ENCODE results near the gene TUSC2.
"Not testable (repeated sequence)": the region's sequence is repeated elsewhere in the genome, so short reads cannot be mapped to it uniquely, and the experiment has no call there.

TUSC2 gene

DNA sequence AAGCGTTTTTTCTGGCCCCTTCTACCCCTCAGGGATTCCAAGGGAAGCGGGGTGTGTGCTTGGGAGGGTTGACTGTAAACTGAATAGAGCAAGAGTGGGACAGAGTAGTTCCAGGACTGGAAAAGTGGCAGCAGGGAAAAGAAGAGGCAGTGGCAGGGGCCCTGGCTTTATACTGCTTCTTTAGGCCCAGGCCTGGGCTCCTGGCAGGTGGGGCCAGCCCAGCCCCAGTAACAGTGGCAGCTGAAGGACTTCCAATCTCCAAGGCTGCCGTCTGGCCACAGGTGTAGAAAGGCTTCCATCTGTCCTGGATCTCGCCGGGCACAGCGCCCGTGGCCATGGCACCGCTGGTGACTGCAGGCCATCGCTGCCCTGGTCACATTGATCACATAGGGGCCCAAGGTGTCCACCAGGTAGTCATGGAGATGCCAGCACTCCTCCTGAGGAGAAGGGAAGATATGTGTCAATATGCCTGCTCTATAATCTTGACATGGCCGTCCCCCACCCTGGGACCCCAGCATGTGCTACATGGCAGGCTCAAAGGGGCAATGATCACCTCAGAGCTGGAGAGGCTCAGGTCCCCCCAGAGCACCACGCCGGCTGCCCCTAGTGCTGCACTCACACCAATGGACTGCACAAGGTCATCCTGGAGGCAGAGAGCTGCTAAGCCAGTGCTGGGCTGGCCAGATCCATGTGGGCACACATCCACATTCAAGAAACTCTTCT lies 34.8 kb downstream of the TUSC2 start:
- DNase-seq = no peak

DNA sequence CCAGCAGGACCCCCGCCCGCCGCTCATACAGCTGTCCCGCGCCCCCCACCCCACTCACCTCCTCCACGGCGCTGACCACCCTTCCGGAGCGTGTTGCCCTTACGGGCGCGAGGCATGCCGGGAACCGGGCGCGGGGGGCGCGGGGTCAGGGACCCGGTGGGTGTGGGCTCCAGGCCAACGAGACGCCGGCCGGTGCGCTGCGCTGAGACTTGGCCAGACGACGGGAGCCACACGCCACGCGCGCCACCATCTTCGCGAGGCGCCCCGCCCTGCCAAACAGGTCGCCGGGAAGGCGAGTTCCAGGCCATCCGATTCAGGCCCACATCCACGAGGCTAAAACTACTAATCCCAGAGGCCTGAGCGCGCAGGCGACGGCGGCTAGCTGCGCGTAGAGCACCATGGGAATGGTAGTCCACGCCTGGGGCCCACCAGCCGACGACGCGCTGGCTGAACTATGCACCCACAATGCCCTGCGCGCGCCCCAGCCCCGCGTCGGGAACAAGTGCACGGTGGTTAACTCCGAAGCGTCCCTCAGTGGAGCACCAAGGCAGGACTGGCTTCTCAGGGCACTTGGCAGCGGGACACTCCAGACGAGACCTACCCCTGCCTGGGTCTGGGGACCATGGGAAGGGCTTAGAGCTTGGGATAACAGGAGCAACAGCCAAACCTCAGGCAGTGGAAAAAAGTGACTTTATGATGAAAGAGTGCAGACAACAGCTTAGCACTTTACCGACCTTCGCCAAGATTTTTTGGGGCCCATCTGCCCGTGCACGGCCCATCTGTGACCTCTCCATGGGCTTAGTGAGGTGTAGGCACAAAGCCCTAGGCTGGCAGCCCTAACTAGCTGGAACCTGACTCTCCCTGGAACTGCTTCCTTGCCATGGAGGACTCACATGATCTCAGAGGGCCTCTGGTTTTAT lies 35.6 kb downstream of the TUSC2 start, which contains the start of gene IFRD2:
Gene IFRD2, minus strand, starts transcription at position 271 of the 920 bp plus-strand sequence. Its CDS starts 155 bp downstream, at position 116.
- peak; percentile 97 for DNase-seq

DNA sequence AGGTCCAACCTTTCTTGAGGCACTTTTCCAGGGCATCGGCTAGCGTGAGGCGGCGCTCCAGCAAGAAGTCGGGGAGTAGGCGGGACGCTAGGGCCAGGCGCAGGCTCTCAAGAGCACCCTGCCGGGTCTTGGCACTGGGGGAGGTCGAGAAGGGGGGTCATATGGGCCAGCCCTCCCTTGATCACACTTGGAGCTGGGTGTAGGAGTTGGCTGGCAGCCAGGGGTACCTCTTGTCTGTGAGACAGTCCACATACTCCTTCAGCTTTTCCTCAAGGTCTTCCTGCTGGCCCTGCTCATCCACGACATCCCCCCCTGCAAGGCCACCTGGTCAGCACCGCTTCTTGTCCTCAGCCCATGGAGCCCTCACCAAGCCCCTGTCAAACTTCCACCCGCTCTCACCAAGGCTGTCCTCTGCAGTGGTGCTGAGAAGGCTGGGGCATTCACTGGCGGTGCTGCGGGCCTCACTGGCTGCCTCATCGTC lies 37.8 kb downstream of the TUSC2 start:
- DNase-seq = no peak

DNA sequence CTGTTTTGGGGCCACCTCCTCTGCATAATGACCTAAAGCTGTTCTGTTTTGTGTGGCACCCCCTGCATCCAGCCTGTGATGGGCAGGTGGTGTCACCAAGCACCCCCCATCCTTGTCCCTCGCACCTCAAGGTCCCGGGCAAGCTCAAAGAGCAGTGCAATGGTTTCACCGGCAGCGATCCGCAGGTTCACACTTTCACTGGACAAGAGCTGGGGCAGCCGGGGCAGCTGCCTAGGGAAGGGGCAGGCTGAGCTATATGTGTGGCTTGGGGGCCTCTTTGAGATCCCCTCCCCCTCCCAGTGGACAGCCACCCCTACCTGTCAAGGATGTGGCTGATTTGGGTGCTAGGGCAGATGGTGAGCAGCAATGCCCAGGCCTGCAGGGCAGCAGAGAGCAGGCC lies 38.9 kb downstream of the TUSC2 start:
- DNase-seq = no peak

DNA sequence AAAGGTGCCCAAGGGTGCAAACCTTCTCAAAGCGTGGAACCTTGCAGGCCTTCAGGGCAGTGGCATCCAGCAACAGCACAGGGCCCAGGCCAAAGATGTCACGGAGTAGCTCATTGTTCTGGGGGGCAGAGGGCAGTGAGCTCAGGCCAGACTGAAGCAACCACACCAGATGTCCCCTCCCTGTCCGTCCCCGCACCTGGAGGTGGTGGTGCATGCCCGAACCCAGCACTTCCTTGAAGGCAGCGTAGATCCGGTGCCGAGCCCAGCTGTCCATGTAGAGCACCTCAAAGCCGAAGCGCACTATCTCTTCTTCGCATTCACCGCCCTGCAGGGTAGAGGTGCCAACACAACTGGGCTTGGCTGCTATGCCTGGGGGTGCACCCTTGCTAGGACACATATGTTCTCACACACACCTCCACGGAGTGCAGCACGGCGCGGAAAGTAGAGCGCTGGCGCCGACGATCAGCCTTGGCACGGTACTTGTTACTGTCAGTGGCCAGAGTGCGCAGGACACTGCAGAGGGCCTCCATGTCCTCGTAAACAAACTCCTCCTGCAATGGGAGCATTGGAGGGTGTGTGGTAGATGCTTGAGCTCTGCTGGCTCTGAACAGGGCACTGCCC lies 39.5 kb downstream of the TUSC2 start:
- no peak for DNase-seq

DNA sequence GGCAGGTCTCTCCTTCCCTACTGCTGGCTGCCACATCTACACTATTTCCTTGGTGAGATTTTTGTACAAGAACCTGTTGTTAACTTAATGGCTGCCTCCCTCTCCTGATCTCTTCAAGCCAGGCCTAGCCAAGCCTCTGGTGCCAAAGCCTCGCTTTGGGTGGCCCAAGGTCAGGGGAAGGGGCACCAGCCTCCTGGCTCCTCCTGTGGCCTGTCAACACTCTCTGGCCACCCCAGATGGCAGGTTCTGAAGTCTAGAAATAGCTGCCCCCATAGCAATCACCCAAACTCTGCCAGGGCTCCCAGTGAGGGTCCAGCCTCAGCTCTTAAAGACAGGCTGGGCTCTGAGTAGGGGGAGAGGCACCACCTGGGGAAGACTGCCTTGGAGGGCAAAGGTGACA lies 40.8 kb downstream of the TUSC2 start:
- no peak for DNase-seq

DNA sequence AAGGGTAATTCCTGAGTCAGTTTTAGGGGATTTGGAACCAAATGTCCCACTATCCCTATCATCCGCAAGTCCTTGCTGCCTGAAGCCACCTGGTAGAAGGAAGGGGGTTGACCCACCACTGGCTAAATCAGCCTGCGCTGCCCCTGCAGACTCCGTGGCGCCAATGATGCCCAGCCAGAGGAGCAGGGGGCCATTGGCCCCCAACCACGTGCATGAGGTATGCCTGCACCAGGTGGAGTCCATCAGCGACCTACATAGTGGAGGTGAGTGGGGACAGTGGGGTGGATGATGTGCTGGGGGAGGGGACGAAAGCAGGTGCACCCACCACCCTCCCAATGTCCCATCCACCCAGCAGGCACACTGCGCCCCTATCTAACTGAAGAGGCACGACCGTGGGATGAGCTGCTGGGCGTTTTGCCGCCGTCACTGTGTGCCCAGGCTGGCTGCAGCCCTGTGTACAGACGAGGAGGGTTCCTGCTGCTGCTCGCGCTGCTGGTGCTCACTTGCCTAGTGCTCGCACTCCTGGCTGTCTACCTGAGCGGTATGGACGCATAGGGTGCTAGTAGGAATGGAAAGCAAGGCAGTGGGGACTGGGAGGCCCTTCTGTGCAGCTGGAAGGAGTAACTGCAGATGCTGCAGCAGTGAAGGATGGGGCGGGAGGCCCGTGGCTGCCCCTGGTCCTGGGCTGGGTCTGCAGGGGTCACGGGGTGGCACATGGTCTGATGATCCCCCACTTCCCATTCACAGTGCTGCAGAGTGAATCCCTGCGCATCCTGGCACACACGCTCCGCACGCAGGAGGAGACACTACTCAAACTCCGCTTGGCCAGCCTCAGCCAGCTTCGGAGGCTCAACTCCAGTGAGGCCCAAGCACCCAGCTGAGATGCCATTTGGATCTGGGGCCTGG lies 41.4 kb downstream of the TUSC2 start:
- DNase-seq = no peak

DNA sequence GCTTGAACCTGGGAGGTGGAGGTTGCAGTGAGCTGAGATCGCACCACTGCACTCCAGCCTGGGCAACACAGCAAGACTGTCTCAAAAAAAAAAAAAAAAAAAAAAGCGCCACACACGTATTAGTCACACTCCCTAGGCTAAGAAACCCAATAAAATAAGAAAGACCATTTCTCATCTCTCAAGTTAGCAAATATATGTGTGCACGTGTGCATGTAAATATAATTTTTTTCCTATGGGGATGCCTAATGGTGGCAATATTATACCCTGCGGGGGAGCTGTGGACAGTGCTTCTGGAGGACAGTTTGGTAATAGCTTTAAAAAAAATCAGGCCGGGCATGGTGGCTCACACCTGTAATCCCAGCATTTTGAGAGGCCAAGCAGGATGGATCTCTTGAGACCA lies 43.9 kb downstream of the TUSC2 start:
- not testable (repeated sequence) for DNase-seq

DNA sequence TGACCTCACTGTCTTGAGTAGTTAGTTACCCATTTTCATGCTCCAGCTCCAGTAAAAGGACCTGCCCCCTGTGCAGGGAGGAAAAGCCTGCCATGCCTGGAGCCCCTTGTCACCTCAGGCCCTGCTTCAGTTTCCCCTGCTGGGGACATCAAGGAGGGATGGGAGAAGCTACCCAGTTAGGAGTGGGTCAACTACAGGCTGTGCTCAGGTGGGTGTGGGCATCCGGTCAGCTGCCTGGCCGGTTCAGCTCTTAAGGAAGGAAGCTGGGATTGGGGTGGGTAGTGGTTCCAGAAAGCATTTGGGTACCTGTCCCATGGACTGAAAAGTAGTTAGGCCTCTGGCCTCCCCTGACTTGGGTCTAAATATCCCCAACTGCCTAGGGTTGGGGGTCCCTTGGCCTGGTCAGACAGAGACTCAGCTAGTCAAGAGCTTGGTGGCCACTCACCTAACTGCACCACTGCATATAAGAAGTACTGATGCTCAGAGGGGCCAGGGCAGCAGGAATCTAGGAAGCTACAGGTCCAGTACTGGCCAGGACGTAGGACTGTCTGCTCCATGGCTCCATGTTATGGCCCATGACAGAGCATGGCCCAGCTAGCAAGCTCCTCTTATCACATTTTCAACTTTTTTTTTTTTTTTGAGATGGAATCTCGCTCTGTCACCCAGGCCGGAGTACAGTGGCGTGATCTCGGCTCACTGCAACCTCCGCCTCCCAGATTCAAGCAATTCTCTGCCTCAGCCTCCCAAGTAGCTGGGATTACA lies 48.6 kb downstream of the TUSC2 start:
- no peak for DNase-seq

DNA sequence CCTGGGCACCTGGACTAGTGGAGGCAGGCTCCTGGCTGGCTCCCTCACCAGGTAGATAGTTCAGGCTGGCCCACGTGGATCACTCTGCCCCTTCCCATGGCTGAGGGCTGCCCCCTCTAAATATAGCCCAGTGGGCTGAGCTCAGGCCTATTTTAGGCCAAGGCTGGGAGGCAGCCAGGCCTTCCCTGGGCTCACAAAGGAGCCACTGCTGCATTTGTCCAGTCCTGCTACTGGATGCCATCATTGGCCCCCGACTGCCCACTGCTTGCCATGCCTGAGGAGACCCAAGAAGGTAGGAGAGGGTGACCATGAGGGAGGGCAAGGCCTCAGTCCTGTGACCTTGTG lies 49.2 kb downstream of the TUSC2 start, which contains the start of gene LSMEM2:
Gene LSMEM2, plus strand, starts transcription at position 208 of the 345 bp plus-strand sequence. Its CDS starts 27 bp downstream, at position 235.
- no peak for DNase-seq

DNA sequence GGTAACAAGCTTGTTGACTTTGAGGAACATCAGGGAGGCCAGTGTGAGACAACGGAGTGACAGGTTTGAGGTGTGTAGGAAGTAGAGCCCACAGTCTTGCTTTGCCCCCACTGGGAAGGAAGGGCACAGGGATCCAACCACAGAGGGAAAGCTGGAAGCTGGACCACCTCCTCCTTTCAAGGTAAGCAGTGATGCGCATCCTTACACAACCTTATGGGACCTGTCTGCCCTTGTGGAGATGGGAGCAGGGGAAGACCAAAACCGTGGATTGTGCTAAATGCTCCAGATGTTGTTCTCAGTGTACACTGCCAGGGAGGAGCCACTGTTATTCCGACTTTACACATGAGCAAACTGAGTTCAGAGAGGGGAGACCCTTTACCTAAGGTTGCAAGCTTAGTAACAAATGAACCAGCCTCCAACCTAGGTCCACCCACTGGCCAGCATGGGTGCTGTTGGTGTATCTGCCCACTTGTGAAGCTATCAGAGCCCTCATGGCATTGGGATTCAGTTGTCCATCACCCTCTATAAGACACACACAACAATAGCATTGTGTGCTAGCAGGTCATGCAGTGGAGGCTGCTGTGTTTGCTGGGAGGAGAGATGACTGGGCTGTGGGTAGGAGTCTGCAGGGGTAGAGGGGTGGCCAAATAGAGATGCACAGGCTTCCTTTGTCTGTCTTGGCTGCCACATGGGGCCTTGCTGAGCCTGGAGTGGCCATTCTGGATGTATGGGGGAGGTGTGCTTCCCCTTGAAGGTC lies 49.7 kb downstream of the TUSC2 start:
- DNase-seq = no peak

DNA sequence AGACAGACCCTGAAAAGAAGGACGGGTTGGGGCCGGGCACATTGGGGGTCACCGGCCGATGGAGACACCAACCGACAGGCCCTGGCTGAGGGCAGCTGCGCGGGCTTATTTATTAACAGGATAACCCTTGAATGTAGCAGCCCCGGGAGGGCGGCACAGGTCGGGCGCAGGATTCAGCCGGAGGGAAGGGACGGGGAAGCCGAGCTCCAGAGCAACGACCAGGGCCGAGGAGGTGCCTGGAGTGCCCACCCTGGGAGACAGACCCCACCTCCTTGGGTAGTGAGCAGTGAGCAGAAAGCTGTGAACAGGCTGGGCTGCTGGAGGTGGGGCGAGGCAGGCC lies 51.3 kb downstream of the TUSC2 start:
- DNase-seq = no peak

DNA sequence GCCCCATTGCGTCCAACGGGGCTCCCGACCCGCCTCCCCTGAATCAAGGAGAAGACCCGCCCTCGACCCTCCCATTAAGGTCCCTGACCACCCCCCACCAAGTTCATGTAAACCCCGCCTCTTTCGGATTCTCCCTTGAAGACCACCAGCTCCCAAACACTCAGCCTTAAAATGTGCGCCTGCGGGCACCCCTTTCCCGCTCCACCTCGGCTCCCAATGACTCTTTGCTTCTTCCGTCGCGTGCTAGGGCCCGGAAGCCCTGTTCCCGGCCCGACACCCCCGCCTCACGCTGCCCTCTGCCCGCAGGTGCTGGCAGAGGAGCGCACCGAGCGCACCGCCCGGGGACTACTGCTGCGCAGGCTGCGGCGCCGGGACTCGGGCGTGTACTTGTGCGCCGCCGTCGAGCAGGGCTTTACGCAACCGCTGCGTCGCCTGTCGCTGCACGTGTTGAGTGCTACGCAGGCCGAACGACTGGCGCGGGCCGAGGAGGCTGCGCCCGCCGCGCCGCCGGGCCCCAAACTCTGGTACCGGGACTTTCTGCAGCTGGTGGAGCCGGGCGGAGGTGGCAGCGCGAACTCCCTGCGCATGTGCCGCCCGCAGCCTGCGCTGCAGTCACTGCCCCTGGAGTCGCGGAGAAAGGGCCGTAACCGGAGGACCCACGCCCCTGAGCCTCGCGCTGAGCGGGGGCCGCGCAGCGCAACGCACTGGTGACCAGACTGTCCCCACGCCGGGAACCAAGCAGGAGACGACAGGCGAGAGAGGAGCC lies 51.8 kb downstream of the TUSC2 start:
- DNase-seq = peak; percentile 24

DNA sequence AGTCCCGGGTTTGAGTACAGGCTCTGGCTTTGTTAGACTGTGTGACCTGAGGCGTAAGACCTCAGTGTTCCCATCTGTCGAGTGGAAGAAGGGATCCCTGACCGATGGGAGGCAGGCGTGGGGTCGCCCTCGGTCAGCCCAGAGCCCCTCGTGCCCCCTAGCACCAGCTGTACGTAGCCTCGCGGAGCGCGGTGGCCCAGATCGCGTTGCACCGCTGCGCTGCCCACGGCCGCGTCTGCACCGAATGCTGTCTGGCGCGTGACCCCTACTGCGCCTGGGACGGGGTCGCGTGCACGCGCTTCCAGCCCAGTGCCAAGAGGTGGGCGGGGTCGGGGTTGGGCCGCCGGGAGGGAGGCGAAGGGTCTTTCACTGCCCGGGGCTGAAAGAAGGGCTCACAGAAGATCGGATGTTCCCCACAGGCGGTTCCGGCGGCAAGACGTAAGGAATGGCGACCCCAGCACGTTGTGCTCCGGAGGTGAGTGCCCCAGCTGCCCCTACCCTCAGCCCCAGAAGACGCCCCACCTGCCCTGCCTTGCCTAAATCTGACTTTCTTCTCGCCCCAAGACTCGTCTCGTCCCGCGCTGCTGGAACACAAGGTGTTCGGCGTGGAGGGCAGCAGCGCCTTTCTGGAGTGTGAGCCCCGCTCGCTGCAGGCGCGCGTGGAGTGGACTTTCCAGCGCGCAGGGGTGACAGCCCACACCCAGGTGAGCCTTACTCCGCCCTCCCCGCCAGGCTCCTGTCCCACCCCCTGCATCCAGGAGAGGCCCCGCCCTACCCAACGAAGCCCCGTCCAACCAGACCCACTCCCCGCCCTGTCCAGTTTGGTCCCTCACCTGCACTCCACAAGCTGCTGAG lies 52.7 kb downstream of the TUSC2 start:
- no peak for DNase-seq

All from CD4-positive, alpha-beta T cell treated with Interleukin-21 for 1 hour (primary cell).